ENCODE data around the gene ATP2C2. TPM values are rescaled to one million over a fixed set of nuclear protein-coding genes. Genes with fewer than 3 reads are reported as not detected.
A peak's percentile ranks its signal among the peaks of the same experiment; 100 is the strongest.

The ATP2C2 gene
- total and polyA plus RNA-seq, 2 of the 8 experiments (the other 6 are each of a cell fraction or from before 2014, with no cell fraction given), result 1.2 to 2.8 TPM

DNA sequence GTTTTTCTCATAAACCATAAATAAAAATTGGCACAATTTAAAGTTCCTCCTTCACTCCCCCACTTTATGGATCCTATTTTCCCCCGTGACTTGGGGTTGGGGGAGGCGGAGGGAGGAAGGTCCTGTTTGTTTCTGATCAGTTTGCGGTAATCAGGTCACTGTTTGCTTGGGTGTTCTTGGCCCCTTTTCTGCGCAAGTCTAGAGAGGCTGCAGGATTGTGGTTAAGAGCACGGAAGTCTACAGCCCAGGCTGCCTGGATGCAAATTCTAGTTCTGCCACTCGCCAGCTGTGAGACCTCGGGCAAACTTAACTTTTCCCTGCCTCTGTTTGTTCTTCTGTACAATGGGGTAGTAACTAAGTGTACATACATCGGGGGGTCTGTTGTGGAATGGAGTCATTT is 12.1 kb downstream of the ATP2C2 start:
- H3K79me1 ChIP-seq (ENCODE audit: low read depth, low read length), result no peaks in the 10 kb centered on the region
- H4K20me1 ChIP-seq (replicated peaks in 1 of 2; ENCODE audit: control insufficient read depth in 1 of 2, insufficient read depth in 2 of 2, low read length in 2 of 2), result no peaks in the 10 kb centered on the region
- H2BK5ac ChIP-seq (ENCODE audit: low read depth, low read length), result no peak overlapping the region
- H2BK15ac ChIP-seq (ENCODE audit: low read length), result no peak overlapping the region
- ChIA-PET POLR2A (ENCODE audit: partially characterized antibody) (interaction anchor here (3.8 kb wide), 1 partner anchor 12 kb away, joined by 17 read pairs; the partner anchor contains the start of gene ATP2C2), CTCF (ENCODE audit: partially characterized antibody) (interaction anchor here (0.5 kb wide), 1 partner anchor 9 kb away, joined by 4 read pairs; no protein-coding TSS in a partner anchor)
- no peak overlapping the region for H2BK12ac ChIP-seq (ENCODE audit: low read depth, low read length)
- FAIRE-seq (no peak), DNase-seq (ENCODE audit: low read depth in 1 of 2, low spot score in 2 of 2) (no peak)
- H3K27me3 ChIP-seq (replicated peaks in 1 of 4; ENCODE audit: control insufficient read depth in 3 of 4, extremely low read depth in 1 of 4, insufficient read depth in 3 of 4, low read length in 3 of 4), result no peaks in the 10 kb centered on the region; a peak in 1 of 7 replicates
- H3K4me3 ChIP-seq (ENCODE audit: extremely low read depth in 1 of 4, insufficient read depth in 2 of 4, low read depth in 3 of 4, low read length in 4 of 4), result no peak overlapping the region
- H4K5ac ChIP-seq (ENCODE audit: insufficient read length, low read depth, low read length), result no peak overlapping the region
- H3K18ac ChIP-seq (ENCODE audit: extremely low read depth, low read length), result no peak overlapping the region
- no peak overlapping the region for H2AFZ ChIP-seq (ENCODE audit: low read length)
- H3K9ac ChIP-seq (replicated peaks in 1 of 4; ENCODE audit: extremely low read depth in 1 of 4, low read depth in 3 of 4, low read length in 3 of 4), result no peak overlapping the region
- no peak overlapping the region for H3K23ac ChIP-seq (ENCODE audit: insufficient read length)
- H3K36me3 ChIP-seq (ENCODE audit: control insufficient read depth in 2 of 4, insufficient read depth in 4 of 4, low read length in 3 of 4), result no peaks in the 10 kb centered on the region
- H3K4me2 ChIP-seq (ENCODE audit: insufficient read depth in 1 of 2, low read depth in 2 of 2, low read length in 2 of 2), result no peak overlapping the region
- no peak overlapping the region for H3K56ac ChIP-seq (replicated peaks; ENCODE audit: insufficient read length, low read depth, low read length)
- no peak overlapping the region for H4K8ac ChIP-seq (ENCODE audit: extremely low read depth, insufficient read depth, low read length)
- no peak overlapping the region for H2BK120ac ChIP-seq (replicated peaks; ENCODE audit: low read depth, low read length)
- peaks cover 0 to 11% (median 5%) of the 10 kb centered on the region in 4 experiments; a peak in 3 of 7 replicates for H3K4me1 ChIP-seq (replicated peaks in 1 of 4; ENCODE audit: control insufficient read depth in 3 of 4, insufficient read depth in 4 of 4, low read length in 3 of 4)
- H3K79me2 ChIP-seq (ENCODE audit: control insufficient read depth in 1 of 2, insufficient read depth in 2 of 2, low read length in 2 of 2), result no peaks in the 10 kb centered on the region
- no peak overlapping the region for H4K91ac ChIP-seq (replicated peaks; ENCODE audit: insufficient read length, low read length)
- no peak overlapping the region for H3K14ac ChIP-seq (ENCODE audit: insufficient read length)
- peaks cover 0 to 3% of the 10 kb centered on the region in 2 experiments; a peak in 1 of 4 replicates for H3K9me3 ChIP-seq (ENCODE audit: insufficient read depth in 2 of 2, low read depth in 1 of 2, low read length in 1 of 2)
- 84% methylated on average over 8 of the region's 8 CpGs; no CpG with 5 or more reads in 1 of the 2 experiments for WGBS, 2 experiments (ENCODE audit: extremely low coverage in 1 of 2, insufficient coverage in 1 of 2, insufficient read length in 1 of 2, insufficient replicate concordance in 2 of 2, low coverage in 1 of 2, low lambda C conversion rate in 2 of 2, missing lambda C conversion rate in 1 of 2)
- no peak overlapping the region for H2BK20ac ChIP-seq (ENCODE audit: low read length)
- H3K4ac ChIP-seq (replicated peaks; ENCODE audit: insufficient read length, low read depth, low read length), result no peak overlapping the region
- H3K23me2 ChIP-seq (ENCODE audit: low read depth, low read length), result no peaks in the 10 kb centered on the region
- no peak overlapping the region for H3K27ac ChIP-seq (ENCODE audit: low read depth, low read length)
- no peak overlapping the region for H2AK5ac ChIP-seq (ENCODE audit: low read depth, low read length)
- no peak for TF ChIP-seq RAD21 (IDR thresholded peaks at IDR 0.05 in 1 of 2, conservative IDR thresholded peaks at IDR 0.05 in 1 of 2; ENCODE audit: low read depth in 2 of 2, low read length in 2 of 2)
- TF ChIP-seq KDM1A (IDR thresholded peaks at IDR 0.05; ENCODE audit: borderline replicate concordance, low read length), result peak; percentile 32; the same call in 1 of the 2 replicates

Measured in H1 (cell line).